HG02678 (cell line): Measurements from ENCODE around the gene KCTD2.
"Not testable (repeated sequence)": the region's sequence is repeated elsewhere in the genome, so short reads cannot be mapped to it uniquely, and the experiment has no call there.

Source experiments
- ATAC-seq: cut with Tn5 transposase; IDR thresholded peaks from one replicate; pipeline ENCODE4 v1.9.1; 2021; ENCODE audit warnings: mild to moderate bottlenecking, moderate library complexity; ENCODE audit not compliant: unreplicated experiment

KCTD2 gene

GRCh38 chr17:75049057-75049456 lies 2.0 kb downstream of the KCTD2 start:
- no peak for ATAC-seq

GRCh38 chr17:75049706-75050105 lies 2.7 kb downstream of the KCTD2 start:
- ATAC-seq, result no peak

- no peak for ATAC-seq
Measured at GRCh38 chr17:75051941-75052340, 4.9 kb downstream of the KCTD2 start.

GRCh38 chr17:75059369-75060345 lies 12.6 kb downstream of the KCTD2 start:
- ATAC-seq, result no peak

- ATAC-seq, result no peak
Measured at GRCh38 chr17:75060434-75061054, 13.5 kb downstream of the KCTD2 start.

- ATAC-seq, result no peak
Measured at GRCh38 chr17:75061055-75061438, 14.0 kb downstream of the KCTD2 start.

- no peak for ATAC-seq
Measured at GRCh38 chr17:75061618-75062017, 14.6 kb downstream of the KCTD2 start.

GRCh38 chr17:75063201-75063600 lies 16.2 kb downstream of the KCTD2 start:
- no peak for ATAC-seq

- ATAC-seq, result no peak
Measured at GRCh38 chr17:75063626-75064025, 16.6 kb downstream of the KCTD2 start.

- no peak for ATAC-seq
Measured at GRCh38 chr17:75064040-75064439, 17.0 kb downstream of the KCTD2 start.

- no peak for ATAC-seq
Measured at GRCh38 chr17:75064460-75064859, 17.4 kb downstream of the KCTD2 start.

GRCh38 chr17:75064867-75065561 lies 18.0 kb downstream of the KCTD2 start:
- ATAC-seq, result no peak

- ATAC-seq, result no peak
Measured at GRCh38 chr17:75065562-75066151, 18.6 kb downstream of the KCTD2 start.

- no peak for ATAC-seq
Measured at GRCh38 chr17:75067856-75068255, 20.8 kb downstream of the KCTD2 start.

GRCh38 chr17:75068750-75069149 lies 21.7 kb downstream of the KCTD2 start:
- ATAC-seq, result no peak

GRCh38 chr17:75069783-75070182 lies 22.8 kb downstream of the KCTD2 start:
- no peak for ATAC-seq

GRCh38 chr17:75071478-75072271 lies 24.6 kb downstream of the KCTD2 start:
- not testable (repeated sequence) for ATAC-seq

GRCh38 chr17:75072909-75073308 lies 25.9 kb downstream of the KCTD2 start:
- not testable (repeated sequence) for ATAC-seq

GRCh38 chr17:75073618-75074047 lies 26.6 kb downstream of the KCTD2 start:
- no peak for ATAC-seq

GRCh38 chr17:75074532-75074931 lies 27.5 kb downstream of the KCTD2 start:
- ATAC-seq, result no peak
